H7 (cell line): Measurements from ENCODE around the gene TBC1D10A. TPM values are rescaled to one million over a fixed set of nuclear protein-coding genes. Genes with fewer than 3 reads are reported as not detected.
A peak's percentile ranks its signal among the peaks of the same experiment; 100 is the strongest.

Experiments used
- DNase-seq: peaks from one replicate; pipeline ENCODE4 v3.0.0; 2012
- H3K27me3 ChIP-seq: 2 replicates; pipeline ENCODE4 v1.6.0; 2011; ENCODE audit warnings: mild to moderate bottlenecking, low read length; ENCODE audit not compliant: control insufficient read depth, insufficient read depth
- H3K36me3 ChIP-seq: replicated peaks from 2 replicates; pipeline ENCODE4 v1.5.1; 2011; ENCODE audit warnings: low read length; ENCODE audit not compliant: control insufficient read depth, insufficient read depth
- H3K4me3 ChIP-seq: 2 replicates; pipeline ENCODE4 v1.5.1; 2011; ENCODE audit warnings: low read depth, mild to moderate bottlenecking, control low read depth, low read length, moderate library complexity; ENCODE audit not compliant: insufficient read depth
- total RNA-seq: library from RNA; depleted of rRNA; stranded (reverse); fragments of >200 nt; shearing (Covaris generic); gene quantifications from 2 replicates; pipeline ENCODE4 v1.2.3, GENCODE V29; 2014; rRNA removed

Gene TBC1D10A
- total RNA-seq: 12.0 and 12.6 TPM in 2 replicates

GRCh38 chr22:30326706-30327362 lies at the start of gene TBC1D10A:
Gene TBC1D10A (minus strand): TSS chr22:30326941. CDS start chr22:30326881, 60 bp downstream.
- peaks cover 1% of the 10 kb centered on the region; the same call in 1 of the 2 replicates for H3K36me3 ChIP-seq
- H3K4me3 ChIP-seq: peak within 1 kb of the TSS; percentile 95
- peak; percentile 100 for DNase-seq
- H3K27me3 ChIP-seq: no peaks in the 10 kb centered on the region

GRCh38 chr22:30375312-30375849 lies 48.6 kb upstream of the TBC1D10A start:
- Histone ChIP-seq H3K36me3 (peaks cover 10% of the 10 kb centered on the region), H3K27me3 (no peaks in the 10 kb centered on the region), H3K4me3 (no peak overlapping the region)
- no peak for DNase-seq

GRCh38 chr22:30373331-30374325 lies 46.9 kb upstream of the TBC1D10A start:
- Histone ChIP-seq H3K27me3 (no peaks in the 10 kb centered on the region), H3K36me3 (peaks cover 8% of the 10 kb centered on the region), H3K4me3 (no peak overlapping the region)
- DNase-seq: peak; percentile 67

- peaks cover 8% of the 10 kb centered on the region for H3K36me3 ChIP-seq
- no peak for DNase-seq
- H3K27me3 ChIP-seq: no peaks in the 10 kb centered on the region
- no peak overlapping the region for H3K4me3 ChIP-seq
Observed at GRCh38 chr22:30372915-30373314, 46.2 kb upstream of the TBC1D10A start.

GRCh38 chr22:30371981-30372380 lies 45.2 kb upstream of the TBC1D10A start:
- no peak overlapping the region for H3K4me3 ChIP-seq
- H3K27me3 ChIP-seq: no peaks in the 10 kb centered on the region
- no peak for DNase-seq
- H3K36me3 ChIP-seq: 0 out of 2 replicates have a peak, but pooled peaks cover 1% of the 10 kb centered on the region

GRCh38 chr22:30371321-30371720 lies 44.6 kb upstream of the TBC1D10A start:
- Histone ChIP-seq H3K36me3 (0 out of 2 replicates have a peak, but pooled peaks cover 1% of the 10 kb centered on the region), H3K4me3 (no peak overlapping the region), H3K27me3 (no peaks in the 10 kb centered on the region)
- peak; percentile 49 for DNase-seq

GRCh38 chr22:30370641-30371230 lies 44.0 kb upstream of the TBC1D10A start:
- no peaks in the 10 kb centered on the region for H3K36me3 ChIP-seq
- H3K4me3 ChIP-seq: no peak overlapping the region
- peak; percentile 50 for DNase-seq
- no peaks in the 10 kb centered on the region for H3K27me3 ChIP-seq

GRCh38 chr22:30368420-30368819 lies 41.7 kb upstream of the TBC1D10A start:
- no peaks in the 10 kb centered on the region for H3K36me3 ChIP-seq
- H3K4me3 ChIP-seq: no peak overlapping the region
- DNase-seq: no peak
- no peaks in the 10 kb centered on the region for H3K27me3 ChIP-seq

- DNase-seq: no peak
- Histone ChIP-seq H3K27me3 (no peaks in the 10 kb centered on the region), H3K36me3 (no peaks in the 10 kb centered on the region)
Observed at GRCh38 chr22:30365891-30366290, 39.1 kb upstream of the TBC1D10A start.

GRCh38 chr22:30362651-30363281 lies 36.0 kb upstream of the TBC1D10A start:
- no peak overlapping the region for H3K4me3 ChIP-seq
- H3K27me3 ChIP-seq: no peaks in the 10 kb centered on the region
- peak; percentile 84 for DNase-seq
- H3K36me3 ChIP-seq: no peaks in the 10 kb centered on the region

More at GRCh38 chr22:30365891-30366290, 39.1 kb upstream of the TBC1D10A start:
- H3K4me3 ChIP-seq: no peak overlapping the region

- H3K4me3 ChIP-seq: no peak overlapping the region
- no peak for DNase-seq
- H3K36me3 ChIP-seq: no peaks in the 10 kb centered on the region
- no peaks in the 10 kb centered on the region for H3K27me3 ChIP-seq
Observed at GRCh38 chr22:30361916-30362650, 35.3 kb upstream of the TBC1D10A start.

GRCh38 chr22:30358541-30358940 lies 31.8 kb upstream of the TBC1D10A start:
- no peak for DNase-seq
- H3K4me3 ChIP-seq: no peak overlapping the region
- no peaks in the 10 kb centered on the region for H3K27me3 ChIP-seq

GRCh38 chr22:30357650-30358215 lies 31.0 kb upstream of the TBC1D10A start:
- H3K36me3 ChIP-seq: peaks cover 4% of the 10 kb centered on the region
- H3K4me3 ChIP-seq: peak overlapping the region; percentile 87
- DNase-seq: peak; percentile 65
- no peaks in the 10 kb centered on the region for H3K27me3 ChIP-seq

More at GRCh38 chr22:30358541-30358940, 31.8 kb upstream of the TBC1D10A start:
- H3K36me3 ChIP-seq: no peaks in the 10 kb centered on the region; the same call in 1 of the 2 replicates
